ENCODE results near the gene SPDEF.

- TF ChIP-seq CTCF (IDR thresholded peaks at IDR 0.05) (no peak), POLR2A (IDR thresholded peaks at IDR 0.05) (no peak)
Observed at GRCh38 chr6:34497411-34497810, 58.7 kb downstream of the SPDEF start.

All from lower leg skin (tissue), 3 donors.